Stimulated activated CD4-positive, alpha-beta T cell treated with anti-CD3 and anti-CD28 coated beads, Interleukin-4, amount 100 ng/mL, for 4 hours (primary cell): ENCODE data around the gene TSHR.
"Not testable (repeated sequence)": the region's sequence is repeated elsewhere in the genome, so short reads cannot be mapped to it uniquely, and the experiment has no call there.

ENCODE experiments used
- DNase-seq, 2 experiments: peaks; one replicate each; pipeline ENCODE4 v3.0.0-alpha.2; 2020

Gene TSHR

DNA sequence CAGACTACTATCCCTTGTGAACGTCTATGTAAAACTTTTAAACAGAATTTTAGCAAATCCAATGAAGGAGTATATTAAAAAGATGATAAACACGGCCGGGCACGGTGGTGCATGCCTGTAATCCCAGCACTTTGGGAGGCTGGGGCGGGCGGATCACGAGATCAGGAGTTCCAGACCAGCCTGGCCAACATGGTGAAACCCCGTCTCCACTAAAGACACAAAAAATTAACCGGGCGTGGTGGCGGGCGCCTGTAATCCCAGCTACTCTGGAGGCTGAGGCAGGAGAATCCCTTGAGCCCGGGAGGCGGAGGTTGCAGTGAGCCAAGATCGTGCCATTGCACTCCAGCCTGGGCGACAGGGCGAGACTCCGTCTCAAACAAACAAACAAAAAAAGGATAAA, 2.2 kb upstream of the TSHR start:
- not testable (repeated sequence) for DNase-seq

DNA sequence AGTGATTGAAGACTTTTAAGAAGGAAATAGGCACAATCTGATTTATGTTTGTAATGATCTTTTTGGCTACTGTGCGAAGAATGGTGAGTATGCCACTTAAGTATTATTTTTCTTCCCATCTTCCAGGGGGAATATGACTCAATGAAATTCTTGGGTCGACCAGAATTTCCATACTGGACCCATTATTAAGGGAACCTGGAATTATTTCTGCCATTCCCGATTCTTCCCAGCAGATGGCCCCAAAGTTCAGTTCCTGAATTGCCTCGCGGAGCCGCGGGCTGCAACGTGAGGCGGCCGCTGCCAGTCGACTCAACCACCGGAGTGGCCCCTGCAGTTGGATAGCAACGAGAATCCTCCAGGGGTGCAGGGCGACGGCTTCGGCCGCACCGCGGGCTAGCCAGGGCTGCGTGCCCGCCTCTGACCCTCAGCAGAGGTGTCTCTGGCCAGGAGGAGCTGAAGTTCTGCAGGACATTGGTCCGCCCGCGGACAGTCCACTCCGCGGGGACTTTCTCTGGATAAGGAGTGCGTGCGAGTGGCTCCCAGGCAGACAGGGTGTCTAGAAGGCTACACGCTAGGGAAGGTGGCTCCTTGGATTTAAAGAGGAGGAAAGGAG, 628 bp upstream of the TSHR start:
- peak; percentile 66 to 67 for DNase-seq

DNA sequence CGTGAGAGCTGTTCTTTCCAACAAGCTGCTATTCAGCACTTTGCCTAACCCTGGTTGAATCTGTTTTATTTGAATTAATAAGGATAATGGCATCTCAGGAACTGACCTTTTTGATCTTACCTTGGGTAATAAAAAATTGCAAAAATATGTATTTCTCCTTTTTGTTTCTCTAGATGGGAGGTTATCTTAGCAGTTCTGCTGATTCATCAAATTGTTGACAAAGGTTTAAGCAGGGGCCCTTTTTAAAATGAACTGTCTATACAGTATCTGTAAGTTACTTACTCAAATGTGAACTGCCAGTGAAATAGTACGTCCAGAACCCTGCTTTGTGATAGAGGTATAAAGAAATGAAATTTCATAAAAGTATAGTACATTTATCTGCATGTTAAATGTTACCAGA, 681 bp downstream of the TSHR start:
- DNase-seq, result no peak

DNA sequence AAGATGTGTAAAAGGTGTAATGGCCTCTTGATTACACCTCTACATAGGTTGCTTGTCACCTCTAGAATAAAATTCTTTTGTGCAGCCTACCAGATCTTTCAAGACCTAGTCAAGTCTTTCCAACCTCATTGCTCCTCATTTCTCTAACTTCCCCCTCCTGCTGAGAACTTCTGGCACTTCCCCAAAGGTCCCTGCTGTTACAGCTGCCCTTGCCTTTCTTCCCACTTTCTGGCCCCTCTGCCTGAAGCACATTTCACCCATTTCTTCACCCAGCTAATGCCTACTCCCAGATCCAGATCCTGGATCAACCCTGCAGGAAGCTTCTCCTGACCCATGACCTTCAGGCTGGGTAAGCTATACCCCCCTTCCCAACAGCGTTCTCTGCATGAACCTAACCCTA, 1.5 kb downstream of the TSHR start:
- DNase-seq, result no peak

DNA sequence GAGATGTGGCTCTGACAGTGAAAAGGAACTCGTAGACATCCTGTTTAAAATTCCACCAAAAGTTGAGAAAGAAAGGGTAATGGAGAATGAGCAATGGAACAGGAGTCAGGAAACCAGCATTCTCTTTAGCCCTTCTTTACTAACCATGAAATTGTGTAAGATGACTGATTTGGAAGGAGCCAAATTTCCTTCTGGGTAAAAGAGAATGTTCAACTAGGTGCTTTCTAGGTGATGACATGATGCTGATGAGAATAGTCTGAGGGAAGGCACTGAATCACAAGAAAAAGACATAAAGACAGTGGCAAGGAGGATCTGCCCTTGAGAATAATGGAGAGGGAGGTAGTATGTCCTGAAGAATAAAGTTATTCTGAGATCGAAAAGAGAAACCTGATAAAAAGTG, 2.2 kb downstream of the TSHR start:
- DNase-seq, result no peak

DNA sequence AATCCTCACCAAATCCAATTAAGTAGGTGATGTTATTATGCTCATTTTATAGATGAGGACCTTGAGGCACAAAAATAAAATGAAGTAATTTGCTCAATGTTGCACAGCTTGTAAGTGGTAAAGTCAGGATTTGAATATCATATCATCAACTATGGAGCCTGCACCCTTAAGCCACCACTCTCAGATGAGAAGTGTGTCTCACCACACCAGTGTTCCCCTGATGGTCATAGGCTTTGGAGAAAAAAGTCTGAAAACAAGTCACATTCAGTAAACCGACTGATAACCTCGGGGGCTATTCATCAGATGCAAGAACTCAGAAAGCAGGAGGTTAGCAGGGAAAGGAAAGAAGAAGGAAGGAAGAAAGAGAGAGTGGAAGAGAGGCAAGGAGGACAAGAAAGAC, 2.8 kb downstream of the TSHR start:
- no peak for DNase-seq

DNA sequence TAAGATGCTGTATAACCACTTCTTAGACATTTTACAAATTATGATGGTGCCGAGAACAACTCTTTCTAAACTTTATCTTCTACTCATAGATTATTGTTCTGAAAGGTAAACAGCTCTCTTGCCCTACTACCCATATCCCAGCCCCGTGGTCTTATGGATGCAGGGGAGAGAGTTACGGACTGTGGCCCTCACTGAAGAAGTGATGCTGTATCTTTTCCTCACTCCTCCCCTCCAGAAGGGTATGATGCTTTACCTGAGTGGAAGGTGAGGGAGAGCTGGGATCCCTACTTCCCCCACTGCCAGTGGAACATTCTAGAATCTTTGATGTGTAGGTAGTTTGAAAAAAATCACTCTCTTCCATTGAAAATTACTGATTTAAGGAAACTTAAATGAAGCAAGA, 3.5 kb downstream of the TSHR start:
- no peak for DNase-seq

DNA sequence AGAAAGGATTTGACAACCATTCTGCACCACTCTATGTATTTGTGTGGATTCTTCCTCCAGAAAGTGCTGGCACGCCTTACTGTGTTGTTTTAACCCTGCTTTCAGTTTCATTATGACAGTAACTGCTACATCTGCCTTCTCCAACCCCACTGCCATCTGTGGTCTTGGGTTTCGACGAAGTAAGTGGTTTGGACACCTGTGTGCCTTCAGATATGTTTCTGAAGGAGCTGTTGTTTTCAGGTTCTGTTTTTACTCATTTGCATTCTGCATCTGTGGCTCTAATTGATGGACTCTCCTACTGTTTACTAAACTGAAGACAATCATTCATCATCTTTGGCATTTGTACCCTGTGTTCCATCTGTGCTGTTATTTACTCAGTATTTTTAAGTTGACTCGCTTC, 4.1 kb downstream of the TSHR start:
- DNase-seq, result peak; percentile 13 to 48

DNA sequence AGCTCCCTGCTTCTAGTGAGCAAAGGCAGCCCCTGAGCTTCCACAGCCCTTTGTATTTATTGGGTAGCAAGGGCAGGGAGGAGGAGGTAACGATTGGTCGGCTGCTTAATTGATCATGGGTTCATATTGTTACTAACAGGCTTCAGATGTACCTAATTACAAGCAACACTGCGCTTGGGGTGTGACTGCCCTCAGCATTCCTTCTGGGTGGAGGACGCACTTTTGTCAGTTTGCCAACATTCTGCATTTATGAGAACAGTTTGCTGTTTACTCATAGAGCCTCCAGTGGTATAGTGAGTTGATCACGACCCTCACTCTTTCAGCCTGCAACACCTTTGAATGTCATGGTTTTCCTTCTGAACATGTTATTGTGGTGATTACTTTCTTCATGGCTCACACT, 9.6 kb downstream of the TSHR start:
- no peak for DNase-seq

DNA sequence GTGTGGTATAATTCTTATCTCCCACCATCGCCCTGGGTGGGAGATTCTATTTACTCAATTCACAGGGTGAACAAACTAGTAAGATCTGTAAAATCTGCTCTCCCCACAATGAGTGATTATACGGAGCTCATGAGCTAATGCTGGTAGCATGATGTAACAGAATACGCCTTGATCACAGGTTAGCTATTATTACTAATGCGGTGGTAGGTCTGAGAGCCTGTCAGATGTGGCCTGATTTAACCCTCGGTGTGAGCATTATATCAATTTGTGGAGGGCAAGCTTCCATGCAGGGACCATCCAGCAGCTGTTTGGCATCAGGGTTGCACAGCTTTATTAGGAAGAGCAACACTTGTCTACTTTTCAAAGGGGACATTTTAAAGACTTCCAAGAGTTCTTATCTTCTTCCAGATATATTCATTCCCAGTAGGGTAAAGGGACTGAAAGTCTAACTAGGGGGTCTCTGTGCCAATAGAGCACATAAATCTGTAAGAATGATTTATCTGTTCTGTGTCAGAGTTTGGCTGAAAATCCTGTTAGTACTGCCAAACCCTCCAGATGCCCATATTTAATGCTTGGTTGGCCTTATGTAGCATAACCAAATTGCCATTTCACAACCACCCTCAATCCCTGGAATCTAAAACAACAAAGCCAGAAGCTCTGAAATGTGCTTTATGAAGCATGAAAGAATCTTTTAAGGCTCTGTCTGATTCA, 18.7 kb downstream of the TSHR start:
- DNase-seq, result no peak

DNA sequence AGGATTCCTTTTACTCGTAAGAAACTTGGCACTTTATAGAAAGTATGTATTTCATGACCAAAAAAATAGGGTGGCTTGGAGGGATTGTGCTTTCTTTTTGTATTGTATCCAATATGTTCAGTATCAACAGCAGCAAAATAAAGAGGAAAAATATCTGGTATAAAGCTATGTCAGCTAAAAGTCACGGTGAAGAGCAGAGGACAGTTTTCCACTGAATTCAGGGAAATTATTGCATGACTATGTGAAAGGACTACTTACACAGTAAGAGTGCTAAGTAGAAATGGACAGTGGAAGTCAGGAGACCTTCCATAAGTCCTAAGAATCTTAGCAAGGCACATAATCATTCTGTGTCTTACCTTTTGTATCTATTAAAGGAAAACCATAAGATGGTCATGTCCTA, 19.3 kb downstream of the TSHR start:
- DNase-seq, result no peak

DNA sequence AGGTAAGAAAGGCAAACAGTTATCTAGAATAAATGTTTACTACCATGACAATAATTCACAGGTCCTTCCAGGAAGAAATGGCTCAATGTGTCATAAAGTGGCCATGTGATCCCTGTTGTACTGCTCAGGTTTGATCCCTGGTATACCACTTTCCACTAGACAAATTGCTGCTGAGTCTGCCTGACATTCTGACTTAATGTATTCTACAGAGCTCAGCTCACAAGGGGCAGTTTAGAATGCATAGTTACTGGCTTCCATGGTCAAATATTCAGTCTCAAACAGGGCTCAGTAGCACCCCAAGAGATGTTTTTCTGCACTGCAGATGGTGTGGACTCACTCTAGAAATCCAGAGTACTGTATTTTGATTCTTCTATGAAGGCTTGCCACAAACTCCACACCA, 21.8 kb downstream of the TSHR start:
- DNase-seq, result no peak

DNA sequence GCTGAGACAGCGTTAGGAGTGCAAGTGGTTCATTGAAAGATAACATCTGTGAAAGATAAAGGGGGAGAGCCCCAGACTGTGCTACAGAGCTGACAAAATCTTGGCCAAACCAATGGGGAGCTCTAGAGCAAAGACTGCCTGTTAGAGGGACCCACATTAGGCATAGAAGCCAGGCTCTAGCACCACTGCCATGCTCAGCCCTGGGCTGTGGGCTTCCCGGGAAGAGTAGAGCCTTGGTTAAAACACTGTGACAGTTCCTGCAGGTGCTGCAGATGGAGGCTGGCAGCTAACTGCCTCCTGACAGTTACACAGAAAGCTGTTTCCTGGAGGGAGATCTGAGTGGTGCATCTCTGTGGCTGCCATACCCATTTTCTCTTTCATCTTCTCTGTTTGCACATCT, 23.0 kb downstream of the TSHR start:
- DNase-seq, result peak in 1 of 2 experiments; percentile 2

DNA sequence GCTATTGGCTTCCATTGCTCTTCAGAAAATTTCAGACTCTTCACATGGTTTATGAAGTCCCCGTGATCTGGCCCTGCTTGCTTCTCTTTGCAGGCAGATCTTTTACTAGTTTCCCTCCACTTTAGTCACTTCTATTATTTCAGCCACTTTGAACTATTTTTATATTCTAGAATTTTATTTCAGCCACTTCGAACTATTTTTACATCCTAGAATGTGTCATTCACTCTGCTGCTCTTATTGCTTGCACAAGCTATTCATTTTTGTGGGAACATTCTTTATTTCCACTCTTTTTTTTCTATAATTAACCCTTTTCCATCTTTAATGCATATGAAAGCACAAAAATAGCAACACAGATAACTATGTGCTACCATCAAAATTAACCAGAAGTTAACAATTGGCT, 24.5 kb downstream of the TSHR start:
- DNase-seq, result no peak

DNA sequence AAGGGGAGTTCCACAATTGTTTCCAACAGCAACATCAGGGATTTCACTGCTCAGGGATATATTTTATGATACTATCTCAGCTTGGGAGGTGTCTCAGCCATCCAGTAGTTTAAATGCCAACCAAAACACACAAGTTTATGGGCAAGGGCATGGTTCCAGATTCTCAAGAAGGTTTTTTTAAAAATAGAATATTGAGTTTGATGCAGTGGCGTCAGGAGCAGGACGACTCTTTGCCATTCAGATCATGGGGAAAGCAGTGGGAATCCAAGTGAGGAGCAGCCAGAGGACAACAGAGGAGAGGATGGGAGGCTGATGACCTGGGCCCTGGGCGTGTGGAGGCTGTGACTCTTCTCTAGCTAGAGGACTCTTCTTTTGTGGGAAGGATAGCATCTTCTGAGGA, 25.7 kb downstream of the TSHR start:
- no peak for DNase-seq

DNA sequence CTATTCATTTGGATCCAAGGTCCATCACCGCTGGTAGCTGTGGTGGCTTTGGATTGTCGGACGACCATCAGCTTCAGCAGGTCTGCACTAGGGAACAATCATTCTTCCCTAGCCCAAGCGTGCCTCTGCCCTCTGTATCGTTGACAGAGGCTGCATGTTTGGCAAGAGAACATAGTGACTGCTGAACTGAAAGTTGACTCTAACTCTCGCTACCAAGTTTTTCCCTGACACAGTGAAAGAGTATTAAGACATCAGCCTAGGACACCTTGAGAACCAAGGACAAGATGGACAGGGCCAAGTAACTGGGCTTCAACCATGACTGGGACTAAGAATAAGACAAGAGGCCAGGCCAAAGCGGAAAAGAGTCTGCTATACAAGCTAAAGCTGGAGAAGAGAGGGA, 26.3 kb downstream of the TSHR start:
- no peak for DNase-seq

DNA sequence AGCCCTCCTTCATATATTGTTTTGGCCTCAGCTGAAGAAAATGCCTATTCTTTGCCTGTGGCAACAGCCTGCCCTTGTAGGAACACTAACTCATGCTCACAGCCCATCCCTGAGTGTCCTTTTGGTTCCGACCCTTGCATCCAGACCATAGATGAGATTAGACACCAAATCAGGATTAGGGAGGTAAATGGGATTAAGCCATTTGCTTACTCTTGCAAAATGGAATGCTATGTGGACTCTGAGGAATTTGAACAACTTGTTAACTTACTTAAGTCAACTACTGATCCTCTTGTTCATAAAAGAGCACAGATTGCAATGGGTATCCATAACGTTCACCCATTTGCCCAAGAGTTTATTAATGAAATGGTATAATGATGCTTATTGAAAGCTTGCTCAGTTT, 27.3 kb downstream of the TSHR start:
- no peak for DNase-seq

DNA sequence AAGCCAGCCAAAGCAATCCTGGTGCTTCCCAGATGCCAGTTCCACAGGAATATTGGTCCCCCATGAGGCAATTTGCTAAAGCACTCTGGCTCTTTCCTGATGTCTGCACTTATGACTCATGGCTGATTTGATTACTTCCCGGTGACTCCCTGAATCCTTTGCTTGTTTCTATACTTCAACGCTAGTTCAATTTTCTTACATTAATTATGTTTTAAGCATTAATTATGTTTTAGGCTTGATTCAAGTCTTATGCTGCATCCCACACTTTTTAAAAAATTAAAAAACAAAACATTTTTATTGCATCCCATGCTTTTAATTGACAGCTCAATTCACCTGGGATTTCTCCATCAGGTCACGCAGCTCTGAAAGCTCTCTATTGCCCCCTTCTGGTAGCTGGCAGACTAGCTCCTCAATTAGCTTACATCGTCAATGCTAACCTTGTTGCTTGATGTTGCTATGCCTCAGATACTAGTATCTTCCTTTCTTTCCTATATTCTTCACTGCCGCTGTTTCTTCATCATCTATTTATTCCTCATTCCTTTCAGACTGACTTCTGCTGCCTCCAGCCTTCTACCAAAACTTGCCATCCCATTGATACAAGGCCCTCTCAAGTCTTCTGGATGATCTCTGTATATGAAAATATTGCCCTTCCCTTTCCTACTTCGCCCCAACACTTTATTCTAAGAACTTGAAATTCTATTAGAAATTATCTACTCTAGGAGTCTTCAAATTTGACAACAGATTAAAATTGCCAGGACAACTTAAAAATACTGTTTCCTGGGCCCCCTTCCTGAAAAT, 32.0 kb downstream of the TSHR start:
- DNase-seq, result peak; percentile 35 to 50

DNA sequence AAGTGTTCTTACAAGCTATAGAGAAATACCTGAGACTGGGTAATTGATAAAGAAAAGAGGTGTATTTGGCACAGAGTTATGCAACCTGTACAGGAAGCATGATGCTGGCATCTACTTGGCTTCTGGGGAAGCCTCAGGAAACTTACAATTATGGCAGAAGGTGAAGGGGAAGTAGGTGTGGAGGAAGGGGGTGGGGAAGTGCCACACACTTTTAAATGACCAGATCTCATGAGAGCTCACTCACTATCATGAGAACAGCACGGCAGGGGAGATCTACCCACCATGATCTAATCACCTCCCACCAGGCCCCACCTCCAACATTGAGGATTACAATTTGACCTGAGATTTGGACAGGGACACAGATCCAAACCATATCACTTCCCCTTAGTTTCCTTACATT, 32.8 kb downstream of the TSHR start:
- DNase-seq, result no peak

DNA sequence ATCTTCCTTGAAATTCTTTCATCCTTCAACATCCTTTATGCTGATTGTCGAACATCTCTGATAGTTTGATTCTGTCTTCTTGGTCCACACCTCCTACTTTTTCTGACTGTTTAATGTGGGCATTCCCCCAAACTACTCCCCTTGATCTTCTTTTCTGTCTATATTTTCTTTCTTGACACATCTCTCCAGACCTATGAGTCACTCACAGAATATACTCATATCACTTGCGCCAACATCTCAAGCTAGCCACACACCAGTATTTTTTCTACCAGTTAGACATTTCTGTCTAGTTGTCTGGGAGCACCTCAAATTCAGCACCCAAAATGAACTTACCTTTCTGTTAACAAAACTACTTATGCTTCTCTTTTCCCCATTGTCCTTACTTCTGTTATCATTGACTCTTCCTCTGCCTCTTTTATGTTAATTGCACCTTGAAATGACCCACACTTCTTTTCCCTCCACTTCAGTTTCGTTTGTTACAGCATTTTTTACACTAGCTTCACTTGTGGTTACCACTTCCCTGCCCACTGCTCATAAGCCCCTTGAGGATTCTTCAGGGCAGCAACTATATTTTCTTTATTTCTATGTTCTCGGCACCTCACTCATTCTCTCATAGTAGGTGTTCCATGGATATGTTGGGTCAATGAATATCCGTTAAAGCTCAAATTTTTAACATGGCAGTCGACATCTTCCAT, 33.5 kb downstream of the TSHR start:
- DNase-seq, result no peak

DNA sequence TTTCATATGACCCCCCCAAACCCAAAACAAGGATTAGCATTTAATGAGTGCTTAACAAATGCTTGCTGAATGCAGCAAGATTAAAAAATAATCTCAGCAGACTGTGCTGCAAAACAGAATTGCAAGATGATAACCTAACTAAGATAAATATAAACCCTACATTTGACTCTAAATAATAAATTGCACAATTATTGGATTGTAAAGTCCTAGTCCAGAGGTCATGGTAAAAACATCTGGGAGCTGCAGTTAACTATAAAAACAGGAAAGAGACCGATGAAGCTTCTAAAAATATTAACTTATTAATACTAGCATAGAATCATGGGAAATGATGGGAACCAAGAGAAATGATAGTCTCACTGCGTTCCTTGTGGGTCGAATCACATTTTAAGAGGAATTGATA, 37.2 kb downstream of the TSHR start:
- DNase-seq, result no peak

DNA sequence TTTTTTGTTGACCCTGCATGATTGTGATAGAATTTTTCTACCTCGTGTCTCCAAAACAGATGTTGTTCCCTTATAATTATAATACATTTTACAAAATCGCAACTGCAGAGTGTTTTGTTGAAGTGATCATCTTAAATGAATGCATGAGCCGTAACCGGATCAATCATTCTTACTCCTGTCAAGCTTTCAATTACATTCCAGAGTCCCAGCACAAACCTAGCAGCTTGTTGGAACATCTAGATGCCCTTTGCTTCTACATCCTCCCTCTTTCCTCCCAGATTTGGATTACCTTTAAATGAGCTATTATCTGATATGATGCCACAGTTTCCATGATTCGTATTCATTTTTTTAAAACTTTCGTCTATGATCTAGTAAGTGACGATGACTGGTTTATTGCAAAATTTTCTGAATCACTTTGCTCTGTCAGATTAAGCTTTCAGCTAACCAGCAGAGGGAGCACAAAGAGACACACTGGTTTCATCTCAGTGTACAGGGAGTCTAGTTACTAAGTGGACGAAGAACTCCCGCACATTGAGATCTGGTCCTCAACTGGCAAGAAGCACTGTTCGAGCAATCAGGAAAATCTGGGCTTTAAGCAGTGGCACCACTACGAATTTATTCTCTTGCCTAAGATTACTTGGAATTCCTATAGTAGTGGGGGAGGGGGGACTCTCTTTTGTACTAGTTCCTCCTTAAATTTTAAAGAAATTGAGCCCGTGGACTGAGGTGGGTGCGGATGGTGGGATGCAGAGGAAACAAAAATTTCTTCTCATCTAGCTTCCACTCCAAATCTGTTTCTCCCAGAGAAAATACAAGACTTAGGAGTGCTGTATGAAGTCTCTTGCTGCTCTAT, 40.9 kb downstream of the TSHR start:
- DNase-seq, result peak in 1 of 2 experiments; percentile 12

DNA sequence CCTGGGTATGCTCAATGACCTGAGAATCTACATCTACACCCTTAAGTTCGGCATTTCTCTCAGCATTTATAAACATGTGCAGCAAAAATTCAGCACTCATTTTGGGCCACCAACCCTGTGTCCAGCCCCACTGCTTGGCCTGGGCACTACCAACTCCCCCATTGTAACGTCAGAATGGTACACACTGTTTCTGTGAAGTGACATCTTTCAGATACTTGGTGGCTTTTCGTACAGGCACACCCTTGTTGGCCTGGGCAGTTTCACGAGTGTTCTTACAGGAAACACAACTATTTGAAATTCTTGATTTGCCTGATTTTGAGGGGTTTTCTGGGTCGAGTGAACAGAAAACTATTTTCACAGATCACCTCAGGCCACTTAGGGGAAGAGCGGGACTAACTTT, 46.0 kb downstream of the TSHR start:
- no peak for DNase-seq
